ENCODE results near the gene SERPINE2.

DNA sequence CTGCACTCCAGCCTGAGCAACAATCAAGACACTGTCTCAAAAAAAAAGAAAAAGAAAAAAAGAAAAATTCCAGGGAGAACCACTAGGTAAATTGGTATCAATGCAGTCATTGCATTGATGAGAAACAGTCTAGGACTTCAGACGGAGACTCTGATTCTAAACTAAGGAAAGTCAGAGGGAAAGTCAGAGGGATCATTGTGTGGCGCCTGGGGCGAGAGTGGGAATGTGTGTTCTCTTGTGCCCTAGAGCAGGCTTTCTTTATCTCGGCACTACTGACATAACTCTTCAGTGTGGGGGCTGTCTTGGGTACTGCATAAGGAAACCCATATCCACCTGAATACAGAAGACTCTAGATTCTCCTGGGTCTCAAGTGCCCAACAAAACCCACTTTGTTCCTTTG lies 24.8 kb downstream of the SERPINE2 start:
- TF ChIP-seq, protein P1, sequence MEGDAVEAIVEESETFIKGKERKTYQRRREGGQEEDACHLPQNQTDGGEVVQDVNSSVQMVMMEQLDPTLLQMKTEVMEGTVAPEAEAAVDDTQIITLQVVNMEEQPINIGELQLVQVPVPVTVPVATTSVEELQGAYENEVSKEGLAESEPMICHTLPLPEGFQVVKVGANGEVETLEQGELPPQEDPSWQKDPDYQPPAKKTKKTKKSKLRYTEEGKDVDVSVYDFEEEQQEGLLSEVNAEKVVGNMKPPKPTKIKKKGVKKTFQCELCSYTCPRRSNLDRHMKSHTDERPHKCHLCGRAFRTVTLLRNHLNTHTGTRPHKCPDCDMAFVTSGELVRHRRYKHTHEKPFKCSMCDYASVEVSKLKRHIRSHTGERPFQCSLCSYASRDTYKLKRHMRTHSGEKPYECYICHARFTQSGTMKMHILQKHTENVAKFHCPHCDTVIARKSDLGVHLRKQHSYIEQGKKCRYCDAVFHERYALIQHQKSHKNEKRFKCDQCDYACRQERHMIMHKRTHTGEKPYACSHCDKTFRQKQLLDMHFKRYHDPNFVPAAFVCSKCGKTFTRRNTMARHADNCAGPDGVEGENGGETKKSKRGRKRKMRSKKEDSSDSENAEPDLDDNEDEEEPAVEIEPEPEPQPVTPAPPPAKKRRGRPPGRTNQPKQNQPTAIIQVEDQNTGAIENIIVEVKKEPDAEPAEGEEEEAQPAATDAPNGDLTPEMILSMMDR (IDR thresholded peaks at IDR 0.05): no peak
- TF ChIP-seq POLR2A (IDR thresholded peaks at IDR 0.05): no peak

All from sigmoid colon (tissue), 3 donors.